HG03558 (cell line): Measurements from ENCODE around the gene PSD4.

ENCODE experiments used
- ATAC-seq: cut with Tn5 transposase; IDR thresholded peaks from one replicate; pipeline ENCODE4 v1.9.1; 2021; ENCODE audit warnings: moderate number of reproducible peaks; ENCODE audit not compliant: unreplicated experiment; ENCODE audit errors: extremely low read depth

The PSD4 gene

GRCh38 chr2:113173542-113174375, at the start of gene PSD4:
Gene PSD4, plus strand, starts transcription at chr2:113173971. Its CDS starts 8,486 bp downstream, at chr2:113182457.
- ATAC-seq = peak; percentile 55

GRCh38 chr2:113124181-113124961, 49.4 kb upstream of the PSD4 start:
- no peak for ATAC-seq

GRCh38 chr2:113124984-113125855, 48.6 kb upstream of the PSD4 start:
- no peak for ATAC-seq

- ATAC-seq = no peak
These were observed 46.7 kb upstream of the PSD4 start, which contains the start of gene IL1RN for GRCh38 chr2:113126845-113127645. Gene IL1RN, plus strand, starts transcription at chr2:113127598. Its CDS starts 27 bp downstream, at chr2:113127625.

GRCh38 chr2:113127646-113128570, 45.9 kb upstream of the PSD4 start:
- ATAC-seq = no peak

- ATAC-seq = no peak
These were observed 44.2 kb upstream of the PSD4 start for GRCh38 chr2:113129519-113130078.

GRCh38 chr2:113131352-113132185, 42.2 kb upstream of the PSD4 start:
- ATAC-seq = no peak

- ATAC-seq = no peak
These were observed 41.3 kb upstream of the PSD4 start for GRCh38 chr2:113132414-113133021.

GRCh38 chr2:113133704-113134598, 39.8 kb upstream of the PSD4 start:
- no peak for ATAC-seq

- ATAC-seq = no peak
These were observed 39.1 kb upstream of the PSD4 start for GRCh38 chr2:113134717-113135116.

GRCh38 chr2:113135317-113135716, 38.5 kb upstream of the PSD4 start:
- ATAC-seq = no peak

GRCh38 chr2:113136828-113137775, 36.7 kb upstream of the PSD4 start:
- no peak for ATAC-seq

- ATAC-seq = no peak
These were observed 35.9 kb upstream of the PSD4 start for GRCh38 chr2:113137827-113138226.

GRCh38 chr2:113138428-113139322, 35.1 kb upstream of the PSD4 start:
- ATAC-seq = no peak
